Measurements from ENCODE around the gene PTGES2. TPM values are rescaled to one million over a fixed set of nuclear protein-coding genes. Genes with fewer than 3 reads are reported as not detected.

The PTGES2 gene
- total RNA-seq, 4 donors from 2014 or later = 58.0 to 72.7 (median 60.5) TPM

DNA sequence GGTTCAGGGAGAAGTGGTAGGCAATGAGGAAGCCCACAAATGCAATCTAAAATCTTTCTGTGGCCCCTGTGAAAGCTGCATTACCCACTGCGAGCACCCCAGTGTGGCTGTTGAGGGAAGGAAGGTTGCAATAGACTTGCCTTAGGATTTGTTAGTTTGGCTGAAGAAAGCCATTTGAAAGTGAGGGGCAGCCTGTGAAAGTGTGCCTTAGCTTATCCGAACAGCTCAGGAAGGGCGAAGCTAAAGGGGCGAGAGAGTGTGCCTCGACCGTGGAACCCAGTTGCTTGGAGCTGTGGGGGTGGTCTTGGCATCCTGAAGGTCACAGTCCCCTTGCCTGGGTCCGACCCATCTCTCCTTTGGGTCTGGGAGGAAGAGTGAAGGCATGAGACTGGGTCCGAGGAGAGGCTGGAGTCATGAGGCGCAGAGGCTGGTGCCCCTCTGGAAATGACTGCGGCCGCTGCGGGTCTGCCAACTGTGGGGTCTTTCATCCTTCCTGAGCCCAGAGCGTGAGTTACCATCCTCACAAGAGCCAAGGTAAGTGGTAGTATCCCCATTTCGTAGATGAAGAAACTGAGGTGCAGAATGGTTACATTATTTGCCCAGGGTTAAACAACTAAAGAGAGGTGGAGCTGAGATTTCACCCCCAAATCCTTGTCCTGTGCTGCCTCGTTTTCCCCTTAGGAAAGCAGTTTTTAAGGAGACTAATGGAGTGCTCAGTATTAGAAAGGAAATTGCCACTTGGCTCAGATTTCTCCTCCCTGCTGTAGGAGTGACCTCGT is 35.1 kb downstream of the PTGES2 start:
- DNase-seq (ENCODE audit: extremely low spot score) = no peak
- H3K4me3 ChIP-seq = peak overlapping the region in 1 of 4 donors; percentile 19
- TF ChIP-seq, protein P1, sequence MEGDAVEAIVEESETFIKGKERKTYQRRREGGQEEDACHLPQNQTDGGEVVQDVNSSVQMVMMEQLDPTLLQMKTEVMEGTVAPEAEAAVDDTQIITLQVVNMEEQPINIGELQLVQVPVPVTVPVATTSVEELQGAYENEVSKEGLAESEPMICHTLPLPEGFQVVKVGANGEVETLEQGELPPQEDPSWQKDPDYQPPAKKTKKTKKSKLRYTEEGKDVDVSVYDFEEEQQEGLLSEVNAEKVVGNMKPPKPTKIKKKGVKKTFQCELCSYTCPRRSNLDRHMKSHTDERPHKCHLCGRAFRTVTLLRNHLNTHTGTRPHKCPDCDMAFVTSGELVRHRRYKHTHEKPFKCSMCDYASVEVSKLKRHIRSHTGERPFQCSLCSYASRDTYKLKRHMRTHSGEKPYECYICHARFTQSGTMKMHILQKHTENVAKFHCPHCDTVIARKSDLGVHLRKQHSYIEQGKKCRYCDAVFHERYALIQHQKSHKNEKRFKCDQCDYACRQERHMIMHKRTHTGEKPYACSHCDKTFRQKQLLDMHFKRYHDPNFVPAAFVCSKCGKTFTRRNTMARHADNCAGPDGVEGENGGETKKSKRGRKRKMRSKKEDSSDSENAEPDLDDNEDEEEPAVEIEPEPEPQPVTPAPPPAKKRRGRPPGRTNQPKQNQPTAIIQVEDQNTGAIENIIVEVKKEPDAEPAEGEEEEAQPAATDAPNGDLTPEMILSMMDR (IDR thresholded peaks at IDR 0.05) = no peak
- no peak for TF ChIP-seq POLR2AphosphoS5 (IDR thresholded peaks at IDR 0.05)
- TF ChIP-seq EP300 (IDR thresholded peaks at IDR 0.05) = no peak
- TF ChIP-seq POLR2A (IDR thresholded peaks at IDR 0.05; ENCODE audit: low read depth) = no peak
- intact Hi-C loops (cut with DNase I) = loop anchor here (10.0 kb wide), 1 partner anchor 118 kb away; no protein-coding TSS in a partner anchor
- H3K36me3 ChIP-seq = no peaks in the 10 kb centered on the region
- H3K4me1 ChIP-seq = peaks cover 52 to 83% (median 66%) of the 10 kb centered on the region in 4 donors
- H3K27me3 ChIP-seq = no peaks in the 10 kb centered on the region
- H3K9me3 ChIP-seq = no peaks in the 10 kb centered on the region
- peak overlapping the region; percentile 93 to 97 (median 96) for H3K27ac ChIP-seq (replicated peaks in 1 of 4)
- 80% methylated on average over 16 of the region's 16 CpGs for WGBS

- H3K9me3 ChIP-seq = no peaks in the 10 kb centered on the region
- H3K36me3 ChIP-seq = peaks cover 0 to 3% (median under 1%) of the 10 kb centered on the region in 4 donors
- WGBS = 36% methylated on average over 9 of the region's 13 CpGs
- peak overlapping the region; percentile 15 to 31 (median 24) for H3K4me3 ChIP-seq
- H3K27ac ChIP-seq (replicated peaks in 1 of 4) = peak overlapping the region; percentile 93 to 97 (median 96)
- H3K4me1 ChIP-seq = peaks cover 49 to 76% (median 60%) of the 10 kb centered on the region in 4 donors
- intact Hi-C loops (cut with DNase I) = loop anchor here (10.0 kb wide), 1 partner anchor 117 kb away; no protein-coding TSS in a partner anchor
- TF ChIP-seq, protein P1 (IDR thresholded peaks at IDR 0.05) = no peak
- TF ChIP-seq POLR2A (IDR thresholded peaks at IDR 0.05; ENCODE audit: low read depth) (no peak), POLR2AphosphoS5 (IDR thresholded peaks at IDR 0.05) (no peak), EP300 (IDR thresholded peaks at IDR 0.05) (no peak)
- no peaks in the 10 kb centered on the region for H3K27me3 ChIP-seq
- DNase-seq (ENCODE audit: extremely low spot score) = no peak
Measured at GRCh38 chr9:128091571-128091970, 36.0 kb downstream of the PTGES2 start.

GRCh38 chr9:128091144-128091543 is 36.4 kb downstream of the PTGES2 start:
- WGBS = 24% methylated on average over 13 of the region's 13 CpGs
- no peak for TF ChIP-seq POLR2A (IDR thresholded peaks at IDR 0.05; ENCODE audit: low read depth)
- TF ChIP-seq POLR2AphosphoS5 (IDR thresholded peaks at IDR 0.05) = peak in 1 of 2 donors; percentile 41
- Histone ChIP-seq H3K4me3 (peak overlapping the region; percentile 15 to 31 (median 24)), H3K9me3 (no peaks in the 10 kb centered on the region), H3K36me3 (peaks cover 0 to 3% (median 1%) of the 10 kb centered on the region in 4 donors), H3K4me1 (peaks cover 48 to 71% (median 58%) of the 10 kb centered on the region in 4 donors), H3K27me3 (no peaks in the 10 kb centered on the region), H3K27ac (replicated peaks in 1 of 4) (peak overlapping the region; percentile 93 to 97 (median 96))
- DNase-seq (ENCODE audit: extremely low spot score) = no peak
- intact Hi-C loops (cut with DNase I) = loop anchor here (10.0 kb wide), 1 partner anchor 116 kb away; no protein-coding TSS in a partner anchor

GRCh38 chr9:128089299-128089698 is 38.2 kb downstream of the PTGES2 start:
- Histone ChIP-seq H3K9me3 (no peaks in the 10 kb centered on the region), H3K4me3 (no peak overlapping the region), H3K36me3 (peaks cover 0 to 7% (median 2%) of the 10 kb centered on the region in 4 donors), H3K4me1 (peaks cover 36 to 55% (median 43%) of the 10 kb centered on the region in 4 donors), H3K27ac (replicated peaks in 1 of 4) (no peak overlapping the region), H3K27me3 (no peaks in the 10 kb centered on the region)
- WGBS = 93% methylated on average over 1 of the region's 1 CpG
- DNase-seq (ENCODE audit: extremely low spot score) = no peak
- intact Hi-C loops (cut with DNase I) = no loop called here
- TF ChIP-seq EP300 (IDR thresholded peaks at IDR 0.05) (no peak), POLR2AphosphoS5 (IDR thresholded peaks at IDR 0.05) (no peak), POLR2A (IDR thresholded peaks at IDR 0.05; ENCODE audit: low read depth) (no peak)
- TF ChIP-seq, protein P1 (IDR thresholded peaks at IDR 0.05) = no peak

GRCh38 chr9:128088253-128088945 is 39.1 kb downstream of the PTGES2 start:
- no peak overlapping the region for H3K27ac ChIP-seq (replicated peaks in 1 of 4)
- H3K27me3 ChIP-seq = no peaks in the 10 kb centered on the region
- DNase-seq (ENCODE audit: extremely low spot score) = no peak
- WGBS = 83% methylated on average over 9 of the region's 9 CpGs
- H3K9me3 ChIP-seq = no peaks in the 10 kb centered on the region
- intact Hi-C loops (cut with DNase I) = no loop called here
- peaks cover 29 to 53% (median 39%) of the 10 kb centered on the region in 4 donors for H3K4me1 ChIP-seq
- H3K4me3 ChIP-seq = no peak overlapping the region
- TF ChIP-seq, protein P1 (IDR thresholded peaks at IDR 0.05) = no peak
- TF ChIP-seq POLR2A (IDR thresholded peaks at IDR 0.05; ENCODE audit: low read depth) = no peak
- TF ChIP-seq EP300 (IDR thresholded peaks at IDR 0.05) = no peak
- TF ChIP-seq POLR2AphosphoS5 (IDR thresholded peaks at IDR 0.05) = no peak
- peaks cover 0 to 7% (median 2%) of the 10 kb centered on the region in 4 donors for H3K36me3 ChIP-seq
